Measurements from ENCODE around the gene SPECC1. TPM values are rescaled to one million over a fixed set of nuclear protein-coding genes. Genes with fewer than 3 reads are reported as not detected.

The SPECC1 gene
- total RNA-seq, 1 experiment from 2014 or later: 43.5 TPM

GRCh38 chr17:20200865-20201458 is 191.8 kb downstream of the SPECC1 start:
- no peak for ATAC-seq
- H4K20me1 ChIP-seq (ENCODE audit: insufficient read depth): no peaks in the 10 kb centered on the region; the same call in 1 of the 2 replicates
- H3K4me2 ChIP-seq (ENCODE audit: low read length): no peak overlapping the region
- H3K4me1 ChIP-seq (ENCODE audit: control insufficient read depth in 1 of 2, insufficient read depth in 2 of 2, low read length in 2 of 2): 0 out of 4 replicates have a peak, but pooled peaks cover 0 to under 1% of the 10 kb centered on the region in 2 experiments
- POLR2A ChIA-PET: no interaction called here
- no peak for TF ChIP-seq ZBTB33 (IDR thresholded peaks at IDR 0.05; ENCODE audit: extremely low read depth, insufficient replicate concordance, low read length)
- no peak for TF ChIP-seq RAD21 (IDR thresholded peaks at IDR 0.05; ENCODE audit: low read depth)
- TF ChIP-seq FOSL1 (IDR thresholded peaks at IDR 0.05; ENCODE audit: low read depth): no peak
- TF ChIP-seq ZNF274 (IDR thresholded peaks at IDR 0.05; ENCODE audit: low read depth, low read length): no peak
- no peak for TF ChIP-seq REST (IDR thresholded peaks at IDR 0.05; ENCODE audit: low read depth)
- TF ChIP-seq EGR1 (IDR thresholded peaks at IDR 0.05; ENCODE audit: low read depth): no peak
- no peak for TF ChIP-seq CBX3 (IDR thresholded peaks at IDR 0.05; ENCODE audit: low read depth)
- no peak for TF ChIP-seq CEBPB (IDR thresholded peaks at IDR 0.05; ENCODE audit: low read depth)
- TF ChIP-seq JUND (IDR thresholded peaks at IDR 0.05): no peak
- TF ChIP-seq ATF3 (IDR thresholded peaks at IDR 0.05): no peak
- TF ChIP-seq CTCF (IDR thresholded peaks at IDR 0.05 in 2 of 3, conservative IDR thresholded peaks at IDR 0.05 in 1 of 3; ENCODE audit: borderline replicate concordance in 1 of 3, insufficient read depth in 1 of 3, low read depth in 2 of 3, low read length in 2 of 3): no peak
- TF ChIP-seq POLR2A (IDR thresholded peaks at IDR 0.05; ENCODE audit: borderline replicate concordance, extremely low read depth, insufficient read depth, insufficient read length): no peak
- CTCF ChIA-PET: no interaction called here
- H2AFZ ChIP-seq (ENCODE audit: low read depth, low read length, poor library complexity, severe bottlenecking): no peak overlapping the region
- no peak for DNase-seq (ENCODE audit: low read depth, low spot score)
- intact Hi-C loops (cut with micrococcal nuclease): no loop called here
- H3K79me2 ChIP-seq (ENCODE audit: insufficient read depth, low read length): no peaks in the 10 kb centered on the region; the same call in 1 of the 2 replicates
- no TSS peak for BruUV-seq (replicated peaks)
- no peak overlapping the region for H3K4me3 ChIP-seq (replicated peaks in 1 of 2; ENCODE audit: low read depth in 1 of 2, low read length in 2 of 2)
- RAD21 ChIA-PET (ENCODE audit: low non-redundant PET in 1 of 2, low total read pairs in 2 of 2, uncharacterized antibody in 2 of 2, unreplicated experiment in 2 of 2): no interaction called here
- H3K9ac ChIP-seq (ENCODE audit: low read length): no peak overlapping the region
- peaks cover 0 to 3% of the 10 kb centered on the region in 2 experiments; a peak in 1 of 4 replicates for H3K9me3 ChIP-seq (ENCODE audit: control insufficient read depth in 1 of 2, insufficient read depth in 1 of 2, low read depth in 1 of 2, low read length in 2 of 2)
- 0 out of 4 replicates have a peak, but pooled peaks cover 0 to 2% of the 10 kb centered on the region in 2 experiments for H3K36me3 ChIP-seq (ENCODE audit: control insufficient read depth in 1 of 2, insufficient read depth in 2 of 2, low read length in 2 of 2)
- H3K9me2 ChIP-seq (ENCODE audit: insufficient read depth): no peaks in the 10 kb centered on the region
- no peaks in the 10 kb centered on the region for H3K27me3 ChIP-seq (ENCODE audit: insufficient read depth, low read length)
- H3K27ac ChIP-seq (ENCODE audit: low read depth, low read length): no peak overlapping the region

Data from HCT116 (cell line).